GM12891 (cell line): ENCODE results near the gene B3GALT4.
A peak's percentile ranks its signal among the peaks of the same experiment; 100 is the strongest.
"Not testable (repeated sequence)": the region's sequence is repeated elsewhere in the genome, so short reads cannot be mapped to it uniquely, and the experiment has no call there.

ENCODE experiments used
- DNase-seq: peaks from one replicate; pipeline ENCODE4 v3.0.0; 2011; ENCODE audit warnings: low spot score; ENCODE audit not compliant: insufficient read length
- FAIRE-seq: peaks from 2 replicates; lab custom pipeline; 2011; peaks lifted over from hg19 to GRCh38; lab: Jason Lieb, UNC
- PAX5 ChIP-seq: IDR thresholded peaks from 2 replicates; pipeline ENCODE4 v1.6.1; 2011; ENCODE audit warnings: low read length, moderate library complexity, mild to moderate bottlenecking; ENCODE audit not compliant: insufficient read depth, severe bottlenecking
- POLR2A ChIP-seq: IDR thresholded peaks from 2 replicates; pipeline ENCODE4 v1.6.1; 2011; ENCODE audit warnings: low read depth, low read length, control low read depth
- POLR2AphosphoS5 ChIP-seq: IDR thresholded peaks from 2 replicates; pipeline ENCODE4 v1.6.1; 2011; ENCODE audit warnings: low read depth, low read length, control low read depth
- POU2F2 ChIP-seq: IDR thresholded peaks from 2 replicates; pipeline ENCODE4 v1.6.1; 2011; ENCODE audit warnings: low read depth, mild to moderate bottlenecking, control low read depth, low read length, moderate library complexity
- SPI1 ChIP-seq: IDR thresholded peaks from 2 replicates; pipeline ENCODE4 v1.6.1; 2011; ENCODE audit warnings: low read depth, low read length, control low read depth
- TAF1 ChIP-seq: IDR thresholded peaks from 2 replicates; pipeline ENCODE4 v1.6.1; 2011; ENCODE audit warnings: low read depth, low read length, control low read depth

Gene B3GALT4

GRCh38 chr6:33271468-33272274 is 5.3 kb upstream of the B3GALT4 start, which contains the start of the genes RPS18 and VPS52:
Gene RPS18, plus strand, starts transcription at chr6:33272075. Its CDS starts 45 bp downstream, at chr6:33272120.
Gene VPS52, minus strand, starts transcription at chr6:33271876. Its CDS starts 201 bp downstream, at chr6:33271675.
- DNase-seq (peak; percentile 66), FAIRE-seq (peak; percentile 96)
- TF ChIP-seq PAX5 (no peak), TAF1 (peak; percentile 99), SPI1 (peak; percentile 68), POLR2A (peak; percentile 100), POLR2AphosphoS5 (peak; percentile 100), POU2F2 (peak; percentile 96)

GRCh38 chr6:33272275-33273128 is 4.4 kb upstream of the B3GALT4 start:
- TF ChIP-seq POU2F2 = no peak
- no peak for TF ChIP-seq SPI1
- no peak; the same call in 1 of the 2 replicates for TF ChIP-seq POLR2A
- TF ChIP-seq TAF1 = no peak
- TF ChIP-seq POLR2AphosphoS5 = no peak
- no peak for TF ChIP-seq PAX5
- DNase-seq (no peak), FAIRE-seq (no peak)

GRCh38 chr6:33273129-33273923 is 3.6 kb upstream of the B3GALT4 start:
- DNase-seq (no peak), FAIRE-seq (no peak)
- TF ChIP-seq POLR2AphosphoS5 (peak; percentile 57), POLR2A (no peak)

GRCh38 chr6:33273924-33274902 is 2.7 kb upstream of the B3GALT4 start:
- TF ChIP-seq SPI1 (no peak), POLR2AphosphoS5 (peak; percentile 45; the same call in 1 of the 2 replicates)
- DNase-seq (no peak), FAIRE-seq (no peak)

GRCh38 chr6:33275795-33276580 is 935 bp upstream of the B3GALT4 start:
- not testable (repeated sequence) for FAIRE-seq, DNase-seq

GRCh38 chr6:33276581-33276863 is 401 bp upstream of the B3GALT4 start:
- DNase-seq (no peak), FAIRE-seq (no peak)
- TF ChIP-seq POLR2AphosphoS5 (no peak), SPI1 (no peak), TAF1 (no peak), POLR2A (no peak), POU2F2 (no peak), PAX5 (no peak)

GRCh38 chr6:33277663-33278391 is 904 bp downstream of the B3GALT4 start:
- TF ChIP-seq SPI1 (peak; percentile 57), POLR2AphosphoS5 (no peak; the same call in 1 of the 2 replicates), POLR2A (no peak), PAX5 (peak; percentile 82), POU2F2 (no peak), TAF1 (no peak)
- DNase-seq (peak; percentile 49), FAIRE-seq (peak; percentile 26)

- no peak for TF ChIP-seq SPI1
- TF ChIP-seq POLR2AphosphoS5 = no peak
- TF ChIP-seq PAX5 = no peak
- no peak for DNase-seq
- no peak for FAIRE-seq
These were observed 1.4 kb downstream of the B3GALT4 start for GRCh38 chr6:33278392-33278741.
